Measurements from ENCODE around the gene DCLK1.
"Not testable (repeated sequence)": the region's sequence is repeated elsewhere in the genome, so short reads cannot be mapped to it uniquely, and the experiment has no call there.

The DCLK1 gene

GRCh38 chr13:35983703-35984102 lies 147.5 kb downstream of the DCLK1 start:
- H2BK12ac ChIP-seq (ENCODE audit: low read length); H3K79me1 ChIP-seq (ENCODE audit: low read length); H2AFZ ChIP-seq (ENCODE audit: insufficient read depth, low read length, poor library complexity); H2BK5ac ChIP-seq (ENCODE audit: low read depth, low read length, poor library complexity); H3K18ac ChIP-seq (ENCODE audit: low read length); H3K79me2 ChIP-seq (ENCODE audit: control insufficient read depth, insufficient read depth, low read length, poor library complexity); H3K23ac ChIP-seq (ENCODE audit: low read length); H3K9ac ChIP-seq (ENCODE audit: low read length); H3K27ac ChIP-seq (ENCODE audit: low read depth, low read length); H4K91ac ChIP-seq (ENCODE audit: low read depth, low read length); H4K12ac ChIP-seq (ENCODE audit: low read depth, low read length); H3K27me3 ChIP-seq (ENCODE audit: insufficient read depth, low read length); H3K4me2 ChIP-seq (ENCODE audit: low read length); H3K4me3 ChIP-seq (ENCODE audit: low read depth, low read length); H3K4ac ChIP-seq (ENCODE audit: low read depth, low read length); H3K4me1 ChIP-seq (ENCODE audit: control insufficient read depth in 1 of 2, insufficient read depth in 2 of 2, low read length in 2 of 2); H2AK5ac ChIP-seq (ENCODE audit: low read length); H2BK120ac ChIP-seq (ENCODE audit: insufficient read depth, low read length, poor library complexity); DNase-seq; H3K36me3 ChIP-seq (ENCODE audit: control insufficient read depth in 1 of 2, insufficient read depth in 2 of 2, low read length in 2 of 2); H4K8ac ChIP-seq (ENCODE audit: low read depth, low read length); H3K9me3 ChIP-seq (ENCODE audit: insufficient read depth, low read depth, low read length); H3K14ac ChIP-seq (ENCODE audit: low read length): not testable (repeated sequence)
- WGBS (ENCODE audit: extremely low coverage, insufficient coverage, insufficient read length) = no CpG with 5 or more reads among the region's 1 CpG

- Histone ChIP-seq H4K12ac (ENCODE audit: low read depth, low read length) (no peak overlapping the region), H2AK5ac (ENCODE audit: low read length) (no peak overlapping the region), H3K4me1 (ENCODE audit: control insufficient read depth in 1 of 2, insufficient read depth in 2 of 2, low read length in 2 of 2) (peaks cover 0 to 5% of the 10 kb centered on the region in 2 experiments), H3K79me2 (ENCODE audit: control insufficient read depth, insufficient read depth, low read length, poor library complexity) (no peaks in the 10 kb centered on the region), H3K4me2 (ENCODE audit: low read length) (no peak overlapping the region), H2BK5ac (ENCODE audit: low read depth, low read length, poor library complexity) (no peak overlapping the region), H4K91ac (ENCODE audit: low read depth, low read length) (no peak overlapping the region), H3K27ac (ENCODE audit: low read depth, low read length) (no peak overlapping the region), H3K36me3 (ENCODE audit: control insufficient read depth in 1 of 2, insufficient read depth in 2 of 2, low read length in 2 of 2) (no peaks in the 10 kb centered on the region), H2BK120ac (ENCODE audit: insufficient read depth, low read length, poor library complexity) (no peak overlapping the region), H3K27me3 (ENCODE audit: insufficient read depth, low read length) (no peaks in the 10 kb centered on the region), H2AFZ (ENCODE audit: insufficient read depth, low read length, poor library complexity) (no peak overlapping the region), H2BK12ac (ENCODE audit: low read length) (no peak overlapping the region), H3K23ac (ENCODE audit: low read length) (no peak overlapping the region), H3K4me3 (ENCODE audit: low read depth, low read length) (no peak overlapping the region), H3K4ac (ENCODE audit: low read depth, low read length) (no peak overlapping the region), H3K14ac (ENCODE audit: low read length) (no peak overlapping the region), H3K9me3 (ENCODE audit: insufficient read depth, low read depth, low read length) (no peaks in the 10 kb centered on the region), H4K8ac (ENCODE audit: low read depth, low read length) (no peak overlapping the region), H3K79me1 (ENCODE audit: low read length) (no peaks in the 10 kb centered on the region), H3K18ac (ENCODE audit: low read length) (no peak overlapping the region), H3K9ac (ENCODE audit: low read length) (no peak overlapping the region)
- DNase-seq = no peak
- WGBS (ENCODE audit: extremely low coverage, insufficient coverage, insufficient read length) = no CpG with 5 or more reads among the region's 1 CpG
Observed at GRCh38 chr13:35983206-35983605, 148.0 kb downstream of the DCLK1 start.

GRCh38 chr13:35979361-35979951 lies 151.7 kb downstream of the DCLK1 start:
- Histone ChIP-seq H4K91ac (ENCODE audit: low read depth, low read length) (no peak overlapping the region), H2AFZ (ENCODE audit: insufficient read depth, low read length, poor library complexity) (no peak overlapping the region), H3K36me3 (ENCODE audit: control insufficient read depth in 1 of 2, insufficient read depth in 2 of 2, low read length in 2 of 2) (no peaks in the 10 kb centered on the region), H3K79me2 (ENCODE audit: control insufficient read depth, insufficient read depth, low read length, poor library complexity) (no peaks in the 10 kb centered on the region), H3K27ac (ENCODE audit: low read depth, low read length) (no peak overlapping the region), H2AK5ac (ENCODE audit: low read length) (no peak overlapping the region), H4K8ac (ENCODE audit: low read depth, low read length) (no peak overlapping the region), H2BK5ac (ENCODE audit: low read depth, low read length, poor library complexity) (no peak overlapping the region), H3K18ac (ENCODE audit: low read length) (no peak overlapping the region), H2BK120ac (ENCODE audit: insufficient read depth, low read length, poor library complexity) (no peak overlapping the region), H3K4me2 (ENCODE audit: low read length) (no peak overlapping the region), H4K12ac (ENCODE audit: low read depth, low read length) (no peak overlapping the region), H2BK12ac (ENCODE audit: low read length) (no peak overlapping the region), H3K4me3 (ENCODE audit: low read depth, low read length) (no peak overlapping the region), H3K4me1 (ENCODE audit: control insufficient read depth in 1 of 2, insufficient read depth in 2 of 2, low read length in 2 of 2) (peaks cover 0 to 4% of the 10 kb centered on the region in 2 experiments), H3K27me3 (ENCODE audit: insufficient read depth, low read length) (no peaks in the 10 kb centered on the region), H3K79me1 (ENCODE audit: low read length) (no peaks in the 10 kb centered on the region), H3K9ac (ENCODE audit: low read length) (no peak overlapping the region), H3K14ac (ENCODE audit: low read length) (no peak overlapping the region), H3K9me3 (ENCODE audit: insufficient read depth, low read depth, low read length) (peaks cover 6% of the 10 kb centered on the region), H3K4ac (ENCODE audit: low read depth, low read length) (no peak overlapping the region), H3K23ac (ENCODE audit: low read length) (no peak overlapping the region)
- DNase-seq = peak; percentile 62 to 79
- no CpG with 5 or more reads among the region's 8 CpGs for WGBS (ENCODE audit: extremely low coverage, insufficient coverage, insufficient read length)

GRCh38 chr13:35978607-35979316 lies 152.4 kb downstream of the DCLK1 start:
- H4K91ac ChIP-seq (ENCODE audit: low read depth, low read length) = no peak overlapping the region
- no peaks in the 10 kb centered on the region for H3K27me3 ChIP-seq (ENCODE audit: insufficient read depth, low read length)
- no peaks in the 10 kb centered on the region for H3K79me2 ChIP-seq (ENCODE audit: control insufficient read depth, insufficient read depth, low read length, poor library complexity)
- H2BK12ac ChIP-seq (ENCODE audit: low read length) = no peak overlapping the region
- no peak overlapping the region for H3K14ac ChIP-seq (ENCODE audit: low read length)
- H3K9me3 ChIP-seq (ENCODE audit: insufficient read depth, low read depth, low read length) = peaks cover 6% of the 10 kb centered on the region
- H3K18ac ChIP-seq (ENCODE audit: low read length) = no peak overlapping the region
- no peaks in the 10 kb centered on the region for H3K79me1 ChIP-seq (ENCODE audit: low read length)
- no peak overlapping the region for H3K23ac ChIP-seq (ENCODE audit: low read length)
- peak; percentile 68 to 94 for DNase-seq
- no peaks in the 10 kb centered on the region for H3K36me3 ChIP-seq (ENCODE audit: control insufficient read depth in 1 of 2, insufficient read depth in 2 of 2, low read length in 2 of 2)
- no peak overlapping the region for H3K4ac ChIP-seq (ENCODE audit: low read depth, low read length)
- no peak overlapping the region for H3K4me2 ChIP-seq (ENCODE audit: low read length)
- H3K4me1 ChIP-seq (ENCODE audit: control insufficient read depth in 1 of 2, insufficient read depth in 2 of 2, low read length in 2 of 2) = peaks cover 0 to 4% of the 10 kb centered on the region in 2 experiments
- no peak overlapping the region for H2BK120ac ChIP-seq (ENCODE audit: insufficient read depth, low read length, poor library complexity)
- H2BK5ac ChIP-seq (ENCODE audit: low read depth, low read length, poor library complexity) = no peak overlapping the region
- no peak overlapping the region for H3K4me3 ChIP-seq (ENCODE audit: low read depth, low read length)
- no peak overlapping the region for H4K8ac ChIP-seq (ENCODE audit: low read depth, low read length)
- no peak overlapping the region for H2AK5ac ChIP-seq (ENCODE audit: low read length)
- WGBS (ENCODE audit: extremely low coverage, insufficient coverage, insufficient read length) = no CpG with 5 or more reads among the region's 10 CpGs
- H3K27ac ChIP-seq (ENCODE audit: low read depth, low read length) = no peak overlapping the region
- no peak overlapping the region for H3K9ac ChIP-seq (ENCODE audit: low read length)
- no peak overlapping the region for H4K12ac ChIP-seq (ENCODE audit: low read depth, low read length)
- H2AFZ ChIP-seq (ENCODE audit: insufficient read depth, low read length, poor library complexity) = no peak overlapping the region

Measured in trophoblast cell (in vitro differentiated cells and primary cell).